GM19324 (cell line): Measurements from ENCODE around the gene XBP1.
"Not testable (repeated sequence)": the region's sequence is repeated elsewhere in the genome, so short reads cannot be mapped to it uniquely, and the experiment has no call there.

Source experiments
- ATAC-seq: cut with Tn5 transposase; IDR thresholded peaks from one replicate; pipeline ENCODE4 v1.9.1; 2021; ENCODE audit warnings: mild to moderate bottlenecking, moderate library complexity; ENCODE audit not compliant: unreplicated experiment, low FRiP score

Gene XBP1

DNA sequence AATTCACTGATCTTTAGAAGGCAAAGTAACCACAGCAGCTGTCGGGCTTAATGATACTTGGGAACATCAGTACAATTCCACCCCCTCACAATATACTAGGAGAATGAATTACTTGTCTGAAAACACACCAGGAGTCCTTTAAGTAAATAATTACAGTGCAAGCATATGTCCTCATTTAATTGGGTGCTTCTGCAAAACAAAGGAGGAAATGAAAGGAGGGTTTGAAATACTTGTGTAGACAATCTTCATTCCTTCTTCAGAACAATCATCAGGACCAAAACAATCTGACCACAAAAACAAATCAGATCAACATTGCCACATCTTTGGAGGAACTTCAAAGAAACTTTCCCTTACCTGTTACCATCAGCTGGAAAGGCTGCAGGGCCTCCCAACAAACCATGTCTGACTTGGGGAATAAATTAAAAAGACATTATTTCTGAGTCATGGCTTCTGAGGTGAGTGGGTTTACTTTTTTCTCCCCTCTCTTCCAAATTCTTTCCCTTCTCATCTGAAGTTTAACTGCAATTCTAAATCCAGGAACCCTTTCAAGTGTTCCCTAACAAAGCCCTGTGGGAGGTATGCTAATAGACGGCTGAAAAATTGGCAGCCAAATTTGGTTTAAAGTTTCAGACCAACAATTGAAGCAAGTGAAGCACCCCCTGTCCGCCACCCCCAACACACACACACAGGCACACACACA, 40.4 kb downstream of the XBP1 start:
- ATAC-seq: no peak

DNA sequence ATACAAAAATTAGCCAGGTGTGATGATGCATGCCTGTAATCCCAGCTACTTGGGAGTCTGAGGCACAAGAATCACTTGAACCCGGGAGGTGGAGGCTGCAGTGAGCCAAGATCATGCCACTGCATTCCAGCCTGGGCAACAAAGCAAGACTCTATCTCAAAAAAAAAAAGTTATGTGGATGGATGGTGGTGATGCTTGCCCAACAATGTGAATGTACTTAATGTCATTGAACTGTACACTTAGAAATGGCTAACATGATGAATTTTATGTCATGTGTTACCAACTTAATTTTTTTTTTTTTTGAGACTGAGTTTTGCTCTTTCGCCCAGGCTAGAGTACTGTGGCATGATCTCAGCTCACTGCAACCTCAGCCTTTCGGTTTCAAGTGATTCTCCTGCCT, 45.9 kb downstream of the XBP1 start:
- ATAC-seq: not testable (repeated sequence)

DNA sequence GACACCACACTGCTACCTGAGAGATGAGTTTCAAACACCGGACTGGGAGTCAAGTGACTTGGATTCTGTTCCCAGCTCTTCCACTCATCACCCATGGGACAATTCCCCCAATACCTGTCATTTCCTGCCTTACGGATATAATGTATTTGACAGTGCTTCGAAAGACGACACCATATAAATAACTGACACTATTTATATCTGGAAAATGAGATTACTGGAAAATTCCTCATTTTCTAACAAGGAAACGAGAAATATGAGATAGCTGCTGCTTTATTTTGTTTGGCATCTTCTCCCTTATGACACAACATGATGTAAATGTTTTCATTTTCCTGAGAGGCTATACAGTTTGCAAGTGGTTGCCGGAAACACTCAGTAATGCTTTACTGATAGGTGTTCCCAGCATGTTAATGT, 49.9 kb downstream of the XBP1 start:
- no peak for ATAC-seq
